ENCODE results near the gene APC. TPM values are rescaled to one million over a fixed set of nuclear protein-coding genes. Genes with fewer than 3 reads are reported as not detected.

APC gene
- total and polyA plus RNA-seq, 8 donors: 2.0 to 175 (median 30.5) TPM

DNA sequence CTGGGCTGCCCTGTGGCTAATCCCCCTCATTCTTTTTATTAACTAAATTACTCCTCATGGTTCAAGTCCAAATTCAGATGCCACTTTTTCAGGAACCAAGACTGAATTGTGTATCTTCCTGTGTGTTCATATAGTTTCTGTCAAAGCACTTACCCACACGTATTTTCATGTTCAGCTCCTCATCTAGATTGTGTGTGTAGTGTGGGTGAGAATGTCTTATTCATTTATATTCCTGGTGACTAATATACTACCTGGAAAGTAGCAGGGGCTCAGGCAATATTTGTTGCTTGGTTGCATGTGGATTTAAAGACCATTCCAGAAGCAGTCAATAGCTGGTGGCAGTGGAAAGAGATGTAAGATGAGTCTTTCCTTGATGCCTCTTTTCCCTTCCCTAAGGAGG is 74.9 kb downstream of the APC start:
- no peak for DNase-seq
- Histone ChIP-seq H3K27me3 (no peaks in the 10 kb centered on the region), H3K9me3 (no peaks in the 10 kb centered on the region), H3K4me3 (no peak overlapping the region), H3K27ac (no peak overlapping the region), H3K36me3 (peaks cover 11 to 55% (median 50%) of the 10 kb centered on the region in 4 donors), H3K4me1 (peaks cover 0 to 4% (median 0%) of the 10 kb centered on the region in 4 donors)
- 79 to 93% (median 87%) methylated on average over 1 of the region's 1 CpG for WGBS, 5 donors
- TF ChIP-seq EP300 (IDR thresholded peaks at IDR 0.05): no peak
- TF ChIP-seq POLR2AphosphoS5 (IDR thresholded peaks at IDR 0.05): no peak
- intact Hi-C loops (cut with DNase I; ENCODE audit: low total_unique reads): no loop called here

- 96 to 100% (median 97%) methylated on average over 1 of the region's 1 CpG for WGBS, 5 donors
- Histone ChIP-seq H3K36me3 (peaks cover 28 to 76% (median 67%) of the 10 kb centered on the region in 4 donors), H3K9me3 (no peaks in the 10 kb centered on the region), H3K27ac (no peak overlapping the region), H3K4me1 (no peaks in the 10 kb centered on the region), H3K4me3 (no peak overlapping the region), H3K27me3 (no peaks in the 10 kb centered on the region)
- TF ChIP-seq POLR2A (IDR thresholded peaks at IDR 0.05): no peak
- no peak for TF ChIP-seq EP300 (IDR thresholded peaks at IDR 0.05)
- no peak for TF ChIP-seq CTCF (IDR thresholded peaks at IDR 0.05)
- TF ChIP-seq POLR2AphosphoS5 (IDR thresholded peaks at IDR 0.05): no peak
- intact Hi-C loops (cut with DNase I; ENCODE audit: low total_unique reads): no loop called here
- DNase-seq: no peak
Measured at GRCh38 chr5:112820246-112820645, 82.6 kb downstream of the APC start.

DNA sequence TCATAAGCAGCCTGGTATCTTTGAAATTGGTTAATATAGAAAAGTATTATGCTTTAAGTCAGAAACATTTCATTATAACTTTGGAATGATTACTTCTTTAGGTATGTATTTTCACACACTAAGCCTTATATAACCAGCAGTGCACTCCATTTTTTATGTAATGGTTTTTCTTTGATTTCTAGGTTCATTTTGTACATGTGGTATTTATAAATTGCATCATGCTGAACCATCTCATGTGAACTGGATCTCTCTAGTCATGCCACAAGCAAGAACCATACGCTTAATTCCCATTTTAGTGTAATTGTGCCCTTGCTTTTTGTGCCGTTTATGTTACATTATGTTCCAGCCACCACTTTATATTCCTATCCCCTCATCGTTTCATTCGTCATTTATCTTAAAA is 84.8 kb downstream of the APC start:
- no peak for DNase-seq
- Histone ChIP-seq H3K4me1 (no peaks in the 10 kb centered on the region), H3K9me3 (no peaks in the 10 kb centered on the region), H3K27me3 (no peaks in the 10 kb centered on the region), H3K36me3 (peaks cover 17 to 77% (median 63%) of the 10 kb centered on the region in 4 donors), H3K27ac (no peak overlapping the region), H3K4me3 (no peak overlapping the region)
- intact Hi-C loops (cut with DNase I; ENCODE audit: low total_unique reads): no loop called here
- WGBS, 5 donors: 74 to 97% (median 78%) methylated on average over 4 of the region's 4 CpGs
- no peak for TF ChIP-seq POLR2AphosphoS5 (IDR thresholded peaks at IDR 0.05)
- TF ChIP-seq EP300 (IDR thresholded peaks at IDR 0.05): no peak

DNA sequence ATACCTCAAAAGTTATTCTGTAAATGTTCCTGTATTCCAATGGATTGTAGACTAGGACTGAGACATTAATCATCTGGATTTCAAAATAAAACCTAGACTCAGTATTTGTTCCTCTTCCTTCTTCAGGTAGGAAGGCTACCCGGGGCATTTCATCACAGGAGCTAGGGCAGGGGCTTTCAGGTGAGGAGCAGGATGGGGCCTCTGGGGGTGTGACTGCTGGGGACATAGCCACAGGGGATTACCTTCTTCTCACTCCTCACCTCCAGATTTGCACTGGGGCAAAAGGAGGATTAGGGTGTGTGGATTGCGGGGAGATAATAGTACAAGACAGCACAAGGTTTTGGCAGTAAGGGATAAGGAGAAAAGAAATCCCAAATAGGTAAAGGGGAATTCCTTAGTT is 85.5 kb downstream of the APC start:
- WGBS, 5 donors: 83 to 95% (median 92%) methylated on average over 2 of the region's 2 CpGs

DNA sequence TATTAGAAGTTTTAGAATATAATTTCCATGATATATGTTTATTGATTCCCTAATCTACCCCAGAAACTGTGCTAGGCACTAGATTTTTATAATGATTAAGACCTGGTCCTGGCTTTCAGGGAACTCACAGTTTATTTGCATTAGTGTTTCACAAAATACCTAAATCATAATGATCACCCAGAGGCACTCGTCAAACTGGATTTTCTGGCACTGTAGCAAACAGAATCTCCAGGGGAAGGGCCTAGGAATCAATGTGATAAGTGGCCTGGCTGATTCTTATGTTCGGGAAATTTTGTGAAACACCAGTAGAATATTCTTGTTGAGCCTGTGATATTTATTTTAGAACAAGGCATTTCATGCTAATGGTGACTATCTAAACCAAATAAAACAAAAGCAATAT is 86.0 kb downstream of the APC start:
- H3K27me3 ChIP-seq: no peaks in the 10 kb centered on the region
- no peaks in the 10 kb centered on the region for H3K4me1 ChIP-seq
- TF ChIP-seq POLR2AphosphoS5 (IDR thresholded peaks at IDR 0.05) (no peak), EP300 (IDR thresholded peaks at IDR 0.05) (no peak), CTCF (IDR thresholded peaks at IDR 0.05) (no peak), POLR2A (IDR thresholded peaks at IDR 0.05) (no peak)
- no peak overlapping the region for H3K27ac ChIP-seq
- peaks cover 23 to 82% (median 75%) of the 10 kb centered on the region in 4 donors for H3K36me3 ChIP-seq
- H3K9me3 ChIP-seq: no peaks in the 10 kb centered on the region
- 41 to 68% (median 58%) methylated on average over 2 of the region's 2 CpGs for WGBS, 5 donors
- intact Hi-C loops (cut with DNase I; ENCODE audit: low total_unique reads): no loop called here
- no peak overlapping the region for H3K4me3 ChIP-seq
- DNase-seq: peak in 1 of 2 donors; percentile 8

More for the DNA sequence above, 85.5 kb downstream of the APC start:
- no peak for DNase-seq
- H3K9me3 ChIP-seq: no peaks in the 10 kb centered on the region
- intact Hi-C loops (cut with DNase I; ENCODE audit: low total_unique reads): no loop called here
- TF ChIP-seq POLR2AphosphoS5 (IDR thresholded peaks at IDR 0.05): no peak
- no peak for TF ChIP-seq EP300 (IDR thresholded peaks at IDR 0.05)
- TF ChIP-seq POLR2A (IDR thresholded peaks at IDR 0.05): no peak
- no peak for TF ChIP-seq CTCF (IDR thresholded peaks at IDR 0.05)
- no peaks in the 10 kb centered on the region for H3K27me3 ChIP-seq
- no peak overlapping the region for H3K4me3 ChIP-seq
- H3K4me1 ChIP-seq: no peaks in the 10 kb centered on the region
- H3K36me3 ChIP-seq: peaks cover 21 to 78% (median 70%) of the 10 kb centered on the region in 4 donors
- no peak overlapping the region for H3K27ac ChIP-seq

Measured in stomach (tissue), 9 donors.